ENCODE measurements around the gene ABCC1. TPM values are rescaled to one million over a fixed set of nuclear protein-coding genes. Genes with fewer than 3 reads are reported as not detected.

ABCC1 gene
- polyA plus RNA-seq, 3 donors = 1.4 to 23.6 (median 3.0) TPM

- no peak overlapping the region for H3K4me2 ChIP-seq (replicated peaks; ENCODE audit: extremely low read depth, low read length, poor library complexity, severe bottlenecking)
- no peak for DNase-seq
- no peaks in the 10 kb centered on the region for H3K27me3 ChIP-seq (ENCODE audit: control insufficient read depth in 2 of 2, insufficient read depth in 2 of 2, low read length in 2 of 2)
- Mint-ChIP-seq H3K4me3 (no peak overlapping the region), H3K27me3 (ENCODE audit: low read depth in 3 of 3) (no peaks in the 10 kb centered on the region), H3K9me3 (peaks cover 0 to 4% (median 0%) of the 10 kb centered on the region in 7 donors), H3K36me3 (peaks cover 31 to 36% of the 10 kb centered on the region in 2 donors), H3K4me1 (peaks cover 15% of the 10 kb centered on the region), H3K27ac (no peak overlapping the region)
- peaks cover 18 to 28% of the 10 kb centered on the region in 2 donors for H3K36me3 ChIP-seq (replicated peaks in 1 of 2; ENCODE audit: control insufficient read depth in 1 of 2, insufficient read depth in 2 of 2, low read length in 2 of 2)
- H3K27ac ChIP-seq (ENCODE audit: low read depth in 1 of 2, low read length in 2 of 2) = no peak overlapping the region
- H3K4me1 ChIP-seq (ENCODE audit: control insufficient read depth in 1 of 2, insufficient read depth in 2 of 2, low read length in 2 of 2) = peaks cover 8 to 10% of the 10 kb centered on the region in 2 donors
- no peak overlapping the region for H3K9ac ChIP-seq (ENCODE audit: insufficient read depth, low read length, poor library complexity, severe bottlenecking)
- H2AFZ ChIP-seq (ENCODE audit: insufficient read depth, low read depth, low read length, poor library complexity, severe bottlenecking) = no peak overlapping the region
- no peaks in the 10 kb centered on the region for H3K9me3 ChIP-seq (replicated peaks in 1 of 2; ENCODE audit: control insufficient read depth in 1 of 2, insufficient read depth in 1 of 2, low read length in 2 of 2)
- H3K4me3 ChIP-seq (replicated peaks in 1 of 3; ENCODE audit: low read depth in 2 of 3, low read length in 3 of 3) = no peak overlapping the region
- 64% methylated on average over 2 of the region's 8 CpGs for WGBS (ENCODE audit: insufficient coverage)
- peaks cover 7% of the 10 kb centered on the region for H3K79me2 ChIP-seq (ENCODE audit: insufficient read depth, low read length)
- H4K20me1 ChIP-seq (ENCODE audit: insufficient read depth, low read length) = peaks cover 61% of the 10 kb centered on the region
- intact Hi-C loops (cut with micrococcal nuclease) = no loop called here
- no peak for TF ChIP-seq CTCF (IDR thresholded peaks at IDR 0.05)
These were observed 57.2 kb downstream of the ABCC1 start for GRCh38 chr16:16006650-16007049.

- H3K27ac ChIP-seq (ENCODE audit: low read depth in 1 of 2, low read length in 2 of 2) = peak overlapping the region in 1 of 2 donors; percentile 48
- no peaks in the 10 kb centered on the region for H3K27me3 ChIP-seq (ENCODE audit: control insufficient read depth in 2 of 2, insufficient read depth in 2 of 2, low read length in 2 of 2)
- peaks cover 8 to 10% of the 10 kb centered on the region in 2 donors for H3K4me1 ChIP-seq (ENCODE audit: control insufficient read depth in 1 of 2, insufficient read depth in 2 of 2, low read length in 2 of 2)
- peaks cover 12% of the 10 kb centered on the region for H3K4me1 Mint-ChIP-seq
- no peak overlapping the region for H3K9ac ChIP-seq (ENCODE audit: insufficient read depth, low read length, poor library complexity, severe bottlenecking)
- H2AFZ ChIP-seq (ENCODE audit: insufficient read depth, low read depth, low read length, poor library complexity, severe bottlenecking) = no peak overlapping the region
- peaks cover 0 to 3% (median 0%) of the 10 kb centered on the region in 7 donors for H3K9me3 Mint-ChIP-seq
- no peak overlapping the region for H3K4me3 ChIP-seq (replicated peaks in 1 of 3; ENCODE audit: low read depth in 2 of 3, low read length in 3 of 3)
- TF ChIP-seq CTCF (IDR thresholded peaks at IDR 0.05) = no peak
- no peaks in the 10 kb centered on the region for H3K27me3 Mint-ChIP-seq (ENCODE audit: low read depth in 3 of 3)
- H3K79me2 ChIP-seq (ENCODE audit: insufficient read depth, low read length) = peaks cover 7% of the 10 kb centered on the region
- H3K4me3 Mint-ChIP-seq = peak overlapping the region in 1 of 2 donors; percentile 20
- H3K9me3 ChIP-seq (replicated peaks in 1 of 2; ENCODE audit: control insufficient read depth in 1 of 2, insufficient read depth in 1 of 2, low read length in 2 of 2) = no peaks in the 10 kb centered on the region
- H3K27ac Mint-ChIP-seq = peak overlapping the region in 6 of 7 donors; percentile 25 to 90 (median 66)
- peaks cover 50% of the 10 kb centered on the region for H4K20me1 ChIP-seq (ENCODE audit: insufficient read depth, low read length)
- intact Hi-C loops (cut with micrococcal nuclease) = no loop called here
- peak in 1 of 3 donors; percentile 14 for DNase-seq
- H3K4me2 ChIP-seq (replicated peaks; ENCODE audit: extremely low read depth, low read length, poor library complexity, severe bottlenecking) = no peak overlapping the region
- peaks cover 25 to 39% of the 10 kb centered on the region in 2 donors for H3K36me3 ChIP-seq (replicated peaks in 1 of 2; ENCODE audit: control insufficient read depth in 1 of 2, insufficient read depth in 2 of 2, low read length in 2 of 2)
- WGBS (ENCODE audit: insufficient coverage) = 14% methylated on average over 5 of the region's 11 CpGs
- peaks cover 39 to 46% of the 10 kb centered on the region in 2 donors for H3K36me3 Mint-ChIP-seq
These were observed 58.3 kb downstream of the ABCC1 start for GRCh38 chr16:16007743-16008111.
